ENCODE data around the gene BMPR1A.
"Not testable (repeated sequence)": the region's sequence is repeated elsewhere in the genome, so short reads cannot be mapped to it uniquely, and the experiment has no call there.

Gene BMPR1A

GRCh38 chr10:86899670-86900276 is 143.4 kb downstream of the BMPR1A start:
- no peak for DNase-seq

GRCh38 chr10:86900955-86901354 is 144.5 kb downstream of the BMPR1A start:
- no peak for DNase-seq

GRCh38 chr10:86904600-86904999 is 148.2 kb downstream of the BMPR1A start:
- DNase-seq: no peak

GRCh38 chr10:86905429-86905828 is 149.0 kb downstream of the BMPR1A start:
- no peak for DNase-seq

- DNase-seq: no peak
These were observed 158.3 kb downstream of the BMPR1A start for GRCh38 chr10:86914734-86915133.

GRCh38 chr10:86918022-86918471 is 161.6 kb downstream of the BMPR1A start:
- DNase-seq: no peak

GRCh38 chr10:86922553-86922961 is 166.1 kb downstream of the BMPR1A start:
- DNase-seq: no peak

- DNase-seq: no peak
These were observed 173.3 kb downstream of the BMPR1A start for GRCh38 chr10:86929468-86930380.

GRCh38 chr10:86931872-86932271 is 175.5 kb downstream of the BMPR1A start:
- DNase-seq: no peak

- no peak for DNase-seq
These were observed 176.3 kb downstream of the BMPR1A start for GRCh38 chr10:86932674-86933073.

- not testable (repeated sequence) for DNase-seq
These were observed 177.8 kb downstream of the BMPR1A start for GRCh38 chr10:86934162-86934711.

- no peak for DNase-seq
These were observed 180.5 kb downstream of the BMPR1A start for GRCh38 chr10:86936661-86937501.

GRCh38 chr10:86937502-86938154 is 181.2 kb downstream of the BMPR1A start:
- no peak for DNase-seq

GRCh38 chr10:86938260-86938659 is 181.8 kb downstream of the BMPR1A start:
- DNase-seq: no peak

GRCh38 chr10:86940076-86940475 is 183.7 kb downstream of the BMPR1A start:
- DNase-seq: not testable (repeated sequence)

- no peak for DNase-seq
These were observed 184.3 kb downstream of the BMPR1A start for GRCh38 chr10:86940677-86941076.

GRCh38 chr10:86941426-86941825 is 185.0 kb downstream of the BMPR1A start:
- no peak for DNase-seq

- DNase-seq: no peak
These were observed 185.6 kb downstream of the BMPR1A start for GRCh38 chr10:86941991-86942421.

GRCh38 chr10:86942441-86943315 is 186.3 kb downstream of the BMPR1A start:
- no peak for DNase-seq

- DNase-seq: no peak
These were observed 187.1 kb downstream of the BMPR1A start for GRCh38 chr10:86943316-86944030.

- DNase-seq: no peak
These were observed 187.6 kb downstream of the BMPR1A start for GRCh38 chr10:86944031-86944419.
